HG03060 (cell line): ENCODE measurements around the gene CFAP210.

Experiments used
- ATAC-seq: cut with Tn5 transposase; IDR thresholded peaks from one replicate; pipeline ENCODE4 v1.9.1; 2021; ENCODE audit warnings: low read depth, moderate number of reproducible peaks; ENCODE audit not compliant: unreplicated experiment

The CFAP210 gene

DNA sequence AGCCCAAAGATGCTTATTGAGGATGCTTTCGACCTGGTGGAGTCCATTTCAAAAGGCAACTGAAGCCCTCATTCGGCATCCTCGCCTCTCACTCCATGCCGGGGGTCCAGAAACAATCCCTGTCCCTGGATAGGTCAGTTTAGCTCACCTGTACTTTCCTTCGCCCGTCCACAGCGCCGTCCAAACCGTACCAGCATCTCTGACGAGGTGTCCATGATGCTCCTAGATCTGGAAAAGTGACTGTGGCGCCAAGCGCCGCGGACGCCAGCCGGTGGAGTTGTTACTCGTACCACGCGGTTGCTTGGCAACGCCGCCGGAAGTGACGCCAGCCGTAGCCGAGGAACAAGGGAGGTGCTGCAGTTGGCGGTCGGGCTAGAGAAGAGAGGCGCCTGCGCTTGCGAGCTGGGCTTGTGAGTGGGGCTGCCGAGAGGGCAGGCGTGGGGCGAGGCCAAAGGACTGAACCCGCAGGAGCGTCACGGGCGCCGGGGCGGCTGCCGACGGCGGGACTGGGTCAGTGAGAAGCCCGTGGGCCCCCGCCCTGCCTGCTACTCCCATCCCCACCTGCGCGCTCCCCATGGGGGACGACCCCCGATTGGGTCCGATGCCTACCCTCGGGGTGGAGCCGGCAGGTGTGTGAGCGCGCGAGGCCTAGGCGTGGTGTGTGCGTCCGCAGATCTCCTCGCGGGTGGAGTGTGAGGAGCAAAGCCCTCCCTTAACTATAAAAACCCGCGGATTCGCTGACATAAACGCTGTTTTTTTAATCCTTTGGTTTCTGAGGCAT is at the start of gene CFAP210, which contains the start of gene PHOSPHO2:
TSS of gene CFAP210 (minus strand) at position 293 of the 781 bp plus-strand sequence. CDS start at position 215, 78 bp downstream.
TSS of gene PHOSPHO2 (plus strand) at position 357 of the 781 bp plus-strand sequence. CDS start 6,503 bp downstream, outside the sequence.
- peak; percentile 96 for ATAC-seq

DNA sequence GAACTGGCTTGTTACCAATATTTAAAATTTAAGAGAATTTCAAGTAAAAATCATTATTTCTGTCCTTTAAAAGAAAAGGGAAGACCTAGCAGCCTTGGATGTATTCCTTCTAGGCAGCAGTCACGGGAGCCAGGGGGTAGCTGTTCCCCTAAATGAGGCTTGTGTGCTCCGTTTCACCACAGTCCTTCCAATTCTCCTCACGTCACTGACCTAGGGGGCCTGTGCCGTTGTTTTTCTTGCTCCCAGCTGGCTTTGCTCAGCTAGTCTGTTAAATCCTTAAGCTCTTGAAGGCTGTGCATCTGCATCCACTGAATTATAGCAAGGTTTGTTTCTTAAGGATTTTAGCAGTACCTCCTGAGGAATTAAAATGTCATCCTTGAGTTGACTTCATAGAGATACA is 49.3 kb upstream of the CFAP210 start:
- no peak for ATAC-seq

- ATAC-seq, result no peak
Observed at GRCh38 chr2:169739351-169739750, 45.1 kb upstream of the CFAP210 start.

GRCh38 chr2:169738566-169739229 is 44.5 kb upstream of the CFAP210 start:
- ATAC-seq, result no peak

DNA sequence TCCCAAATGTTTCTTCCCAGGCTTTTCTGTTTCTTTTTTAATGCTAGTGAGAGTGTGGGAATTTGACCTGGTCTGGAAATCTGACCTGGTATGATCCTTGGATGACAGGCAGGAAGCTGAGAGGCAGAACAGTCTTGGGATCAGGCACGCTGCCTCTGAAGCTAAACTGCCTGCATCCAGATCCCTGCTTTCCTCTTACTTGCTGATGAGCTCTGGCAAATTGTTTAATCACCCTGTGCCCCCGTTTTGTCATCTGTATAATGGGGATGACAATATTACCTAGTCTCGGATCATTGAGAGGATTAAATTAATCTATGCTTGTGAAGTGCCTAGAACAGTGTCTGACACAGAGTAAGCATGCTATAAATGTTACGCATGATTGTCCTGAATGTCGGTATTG is 42.7 kb upstream of the CFAP210 start:
- ATAC-seq, result no peak

GRCh38 chr2:169735623-169736022 is 41.4 kb upstream of the CFAP210 start:
- no peak for ATAC-seq

DNA sequence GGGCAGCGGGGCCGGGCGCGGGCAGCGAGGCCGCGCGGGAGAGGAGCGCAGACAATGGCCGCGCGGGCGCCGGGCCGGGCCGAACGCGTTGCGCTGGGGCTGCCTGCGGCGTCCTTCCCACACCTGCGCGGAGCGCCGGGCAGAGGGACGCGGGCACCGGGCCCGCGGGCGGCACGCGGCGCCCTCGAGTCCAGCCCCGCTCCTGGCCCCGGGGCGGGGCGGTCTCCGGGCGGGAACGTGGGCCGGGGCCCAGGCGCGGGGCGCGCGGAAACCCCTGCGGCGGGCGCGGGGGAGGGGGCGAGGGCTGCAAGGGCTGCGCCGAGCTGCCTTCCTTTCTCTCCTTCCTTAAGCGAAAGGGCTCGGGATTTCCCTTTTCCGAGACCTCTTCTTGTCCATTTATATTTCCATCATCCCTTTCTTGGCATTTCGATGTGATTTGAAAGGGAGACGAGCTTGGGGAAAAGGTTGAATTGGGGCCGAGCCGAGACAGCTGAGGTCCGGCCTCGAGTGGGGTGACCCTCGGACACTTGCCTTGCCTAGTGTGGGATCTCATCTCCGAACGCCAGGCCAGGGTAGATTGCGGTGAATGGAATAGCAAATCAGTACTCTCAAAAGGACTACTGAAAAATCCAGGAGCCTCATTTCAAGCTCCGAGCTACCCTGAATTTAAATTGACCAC is 40.1 kb upstream of the CFAP210 start:
- ATAC-seq, result no peak

DNA sequence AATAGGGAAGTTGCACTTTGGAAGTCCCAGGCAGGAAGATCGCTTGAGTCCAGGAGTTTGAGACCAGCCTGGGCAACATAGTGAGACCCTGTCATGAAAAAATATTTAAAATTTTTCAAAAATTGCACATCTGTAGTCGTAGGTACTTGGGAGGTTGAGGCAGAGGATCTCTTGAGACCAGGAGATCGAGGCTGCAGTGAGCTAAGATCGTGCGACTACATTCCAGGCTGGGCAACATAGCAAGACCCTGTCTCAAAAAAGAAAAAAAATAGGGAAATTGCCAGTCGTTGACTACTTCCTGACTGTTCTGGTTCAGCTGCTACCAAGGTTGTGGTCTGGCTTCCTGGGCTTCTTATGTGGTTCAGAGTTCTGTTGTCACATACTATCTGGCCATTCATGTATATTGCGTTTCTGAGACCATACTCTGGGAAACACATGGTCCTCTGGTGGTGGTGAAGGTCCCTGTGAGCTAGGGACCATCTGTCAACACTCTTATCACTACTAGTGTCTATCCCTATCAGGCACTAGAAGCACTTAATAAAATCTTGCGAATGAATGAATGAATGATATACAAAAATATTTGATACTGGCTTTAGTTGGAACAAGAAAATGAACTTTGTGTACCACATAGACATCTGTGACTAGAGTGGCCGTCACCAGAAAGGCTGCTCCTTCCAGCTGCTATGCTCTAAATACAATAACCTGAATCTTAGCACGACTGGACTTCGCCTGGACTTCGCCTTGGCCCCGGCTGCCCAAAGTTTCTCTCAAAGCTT is 38.6 kb upstream of the CFAP210 start:
- ATAC-seq, result no peak

DNA sequence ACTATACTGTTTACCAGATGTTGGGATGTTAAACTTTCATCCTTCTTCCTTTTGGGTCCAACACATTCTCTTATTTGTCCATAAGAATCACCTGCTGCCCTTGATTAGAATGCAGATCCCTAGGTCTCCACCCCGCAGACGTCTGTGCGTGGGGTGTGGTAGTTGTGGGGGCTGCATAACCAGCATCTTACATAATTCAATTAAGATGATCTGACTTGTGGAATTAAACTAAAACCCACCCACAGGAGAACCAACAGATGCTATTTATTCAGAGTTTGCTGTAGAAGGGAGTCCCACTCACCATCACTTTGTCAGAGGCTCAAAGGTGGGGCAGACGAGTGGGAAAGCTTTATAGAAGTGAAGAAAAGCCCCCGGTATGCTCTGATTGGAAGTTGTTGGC is 37.9 kb upstream of the CFAP210 start:
- ATAC-seq, result no peak

GRCh38 chr2:169729274-169729605 is 35.0 kb upstream of the CFAP210 start:
- ATAC-seq, result no peak

DNA sequence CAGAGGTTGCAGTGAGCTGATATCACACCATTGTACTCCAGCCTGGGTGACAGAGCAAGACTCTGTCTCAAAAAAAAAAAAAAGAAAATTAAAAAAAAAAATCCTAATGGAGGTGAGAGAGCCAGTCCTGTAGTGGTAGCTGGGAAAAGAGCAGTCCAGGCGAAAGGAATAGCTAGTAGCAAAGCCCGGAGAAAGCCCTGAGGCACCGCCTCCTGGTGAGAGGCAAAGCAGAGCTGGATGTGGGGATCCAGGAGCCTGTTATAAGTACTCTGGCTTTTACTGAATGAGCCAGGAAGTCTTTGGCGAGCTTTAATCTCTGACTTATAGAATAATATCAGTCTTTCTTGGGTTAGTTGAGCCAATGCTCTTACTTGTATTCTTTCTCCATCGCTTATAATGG is 32.9 kb upstream of the CFAP210 start:
- ATAC-seq, result no peak

DNA sequence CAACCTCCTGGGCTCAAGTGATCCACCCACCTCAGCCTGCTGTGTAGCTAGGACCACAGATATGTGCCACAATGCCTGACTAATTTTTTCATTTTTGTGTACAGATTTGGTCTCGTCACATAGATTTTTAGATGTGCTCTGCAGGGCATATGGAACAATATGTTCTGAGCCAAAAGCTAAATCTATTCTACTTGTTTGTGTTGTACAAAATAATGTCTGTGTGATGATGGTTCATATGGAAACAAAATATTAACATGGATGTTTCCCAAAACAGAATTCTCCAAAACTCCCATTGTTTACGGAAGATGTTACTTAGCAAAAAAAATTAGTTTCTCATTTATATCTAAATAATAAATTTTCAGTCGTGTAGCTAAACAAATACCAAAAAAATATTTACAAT is 26.8 kb upstream of the CFAP210 start:
- ATAC-seq, result no peak

- ATAC-seq, result no peak
Observed at GRCh38 chr2:169718930-169719504, 24.8 kb upstream of the CFAP210 start.

GRCh38 chr2:169717691-169718063 is 23.5 kb upstream of the CFAP210 start:
- ATAC-seq, result no peak

DNA sequence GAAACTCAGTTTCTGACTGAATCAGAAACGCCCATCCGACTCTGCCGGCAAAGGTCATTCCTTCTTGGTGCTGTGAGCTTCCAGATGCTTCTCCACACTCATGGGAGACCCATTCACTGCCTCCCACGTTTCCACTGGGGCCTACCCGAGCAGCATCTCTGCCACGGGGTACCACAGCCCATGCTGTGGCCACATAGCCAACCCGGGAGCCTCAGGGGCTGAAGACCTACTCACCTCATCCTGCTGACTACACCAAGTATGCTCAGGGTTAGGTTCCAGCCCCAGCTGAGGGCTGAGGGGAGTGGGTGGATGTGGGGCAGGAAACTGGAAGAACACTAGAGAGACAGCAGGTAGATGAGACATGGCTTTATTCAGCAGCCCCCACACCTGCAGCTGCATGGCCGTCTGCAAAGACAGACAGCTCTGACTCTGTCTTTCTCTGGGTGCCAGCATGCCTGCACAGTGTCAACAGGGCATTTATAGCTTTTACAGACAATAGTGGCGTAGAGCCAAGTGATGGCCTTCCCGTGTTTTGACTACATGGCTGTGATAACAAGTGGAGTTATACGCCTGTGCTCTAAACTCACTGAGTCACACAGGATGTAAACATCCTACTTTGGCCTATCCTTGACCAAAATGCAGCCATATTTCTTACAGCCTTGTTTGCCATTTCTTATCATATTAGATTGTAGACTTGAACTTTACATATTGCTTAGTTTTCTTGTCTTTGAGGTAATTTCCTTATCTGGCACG is 22.9 kb upstream of the CFAP210 start:
- ATAC-seq, result no peak

- no peak for ATAC-seq
Observed at GRCh38 chr2:169716238-169716886, 22.2 kb upstream of the CFAP210 start.

DNA sequence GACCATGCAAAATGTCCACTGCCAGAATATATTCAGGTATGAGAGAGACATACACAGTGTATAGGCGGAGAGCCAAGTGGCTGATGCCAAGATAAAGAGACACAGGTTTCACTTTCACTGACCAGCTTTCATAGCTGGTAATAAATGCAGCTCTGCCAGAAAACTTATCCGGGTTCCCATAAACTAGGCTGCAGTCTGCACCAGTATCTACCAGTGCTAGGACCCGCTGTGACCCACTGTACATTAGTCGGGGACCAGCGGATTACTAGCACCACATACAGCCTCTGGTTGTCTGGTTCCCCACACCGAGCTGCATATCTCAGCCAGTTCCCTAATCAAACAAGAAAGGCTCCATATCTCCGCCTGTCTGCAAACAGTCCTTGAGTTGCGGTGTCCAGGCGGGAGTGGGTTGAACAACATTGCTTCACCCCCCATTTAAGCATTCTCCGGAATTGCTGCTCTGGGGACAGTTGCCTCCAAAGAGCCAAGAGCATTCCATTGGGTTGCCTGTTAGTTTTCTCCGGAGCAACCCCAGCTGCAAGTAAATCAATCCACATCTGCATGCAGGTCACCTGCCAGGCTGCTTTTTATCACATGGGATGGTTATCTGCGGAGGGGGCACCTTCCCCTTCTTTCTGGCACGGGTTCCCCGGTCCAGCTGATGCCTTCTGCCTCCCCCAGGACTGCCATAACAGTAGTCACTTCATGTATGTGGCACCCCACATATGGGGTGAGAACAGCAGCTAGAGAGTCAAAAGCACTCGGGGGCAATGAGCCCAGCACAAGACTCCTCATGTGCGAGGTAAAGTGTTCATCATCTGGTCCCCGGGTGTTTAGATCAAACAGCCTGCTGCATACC is 21.4 kb upstream of the CFAP210 start:
- ATAC-seq, result no peak

DNA sequence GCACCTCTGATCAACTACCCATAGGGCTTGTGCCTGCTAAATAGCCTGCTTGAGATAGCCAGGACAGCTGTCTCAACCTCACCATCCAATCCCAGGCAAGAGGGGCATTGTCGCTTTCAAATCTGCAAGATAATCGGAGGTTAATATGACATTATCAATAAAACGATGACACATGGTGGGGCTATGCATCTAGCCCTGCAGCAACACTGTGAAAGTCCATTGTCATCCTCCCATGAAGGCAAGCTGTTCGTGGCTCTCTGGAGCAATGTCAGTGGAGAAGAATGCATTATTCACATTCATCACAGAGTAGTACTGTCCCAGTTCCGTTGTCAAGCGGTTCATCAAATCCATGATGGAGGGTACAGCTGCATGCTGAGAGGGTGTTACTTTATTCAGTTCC is 20.5 kb upstream of the CFAP210 start:
- no peak for ATAC-seq
